Ishikawa (cell line): Measurements from ENCODE around the gene CASP6.

Source experiments
- CEBPB ChIP-seq: IDR thresholded peaks from 2 replicates; pipeline ENCODE4 v1.6.1; 2012
- CREB1 ChIP-seq: IDR thresholded peaks from 2 replicates; pipeline ENCODE4 v1.6.1; 2012; ENCODE audit warnings: low read depth
- EGR1 ChIP-seq: IDR thresholded peaks from 2 replicates; pipeline ENCODE4 v1.6.1; 2012
- EP300 ChIP-seq: IDR thresholded peaks from 2 replicates; pipeline ENCODE4 v1.6.1; 2012; ENCODE audit warnings: borderline replicate concordance
- FOXM1 ChIP-seq: IDR thresholded peaks from 2 replicates; pipeline ENCODE4 v1.6.1; 2012; ENCODE audit warnings: low read depth, borderline replicate concordance
- MAX ChIP-seq: IDR thresholded peaks from 2 replicates; pipeline ENCODE4 v1.6.1; 2012
- NFIC ChIP-seq: IDR thresholded peaks from 2 replicates; pipeline ENCODE4 v1.6.1; 2012
- RAD21 ChIP-seq: IDR thresholded peaks from 2 replicates; pipeline ENCODE4 v1.6.1; 2012; ENCODE audit warnings: low read depth
- TAF1 ChIP-seq: IDR thresholded peaks from 2 replicates; pipeline ENCODE4 v1.6.1; 2012; ENCODE audit warnings: low read depth, mild to moderate bottlenecking
- TCF12 ChIP-seq: IDR thresholded peaks from 2 replicates; pipeline ENCODE4 v1.6.1; 2012; ENCODE audit warnings: low read depth
- TEAD4 ChIP-seq: IDR thresholded peaks from 2 replicates; pipeline ENCODE4 v1.6.1; 2012
- YY1 ChIP-seq: IDR thresholded peaks from 2 replicates; pipeline ENCODE4 v1.6.1; 2012; ENCODE audit warnings: low read depth
- ZBTB7A ChIP-seq: IDR thresholded peaks from 2 replicates; pipeline ENCODE4 v1.6.1; 2012; ENCODE audit warnings: low read depth
- TF ChIP-seq, protein P1 (sequence below): IDR thresholded peaks from 2 replicates; pipeline ENCODE4 v1.6.1; 2012; ENCODE audit warnings: low read depth, mild to moderate bottlenecking
- TF ChIP-seq, protein P2 (sequence below): IDR thresholded peaks from 2 replicates; pipeline ENCODE4 v1.6.1; 2012

The CASP6 gene

GRCh38 chr4:109708990-109709389, 5.7 kb upstream of the CASP6 start:
- TF ChIP-seq CREB1 (no peak), TAF1 (no peak), EGR1 (no peak), EP300 (no peak), YY1 (no peak), NFIC (no peak), ZBTB7A (no peak), MAX (no peak), FOXM1 (no peak), TEAD4 (no peak), CEBPB (no peak), RAD21 (no peak), TCF12 (no peak)
- TF ChIP-seq, protein P1, sequence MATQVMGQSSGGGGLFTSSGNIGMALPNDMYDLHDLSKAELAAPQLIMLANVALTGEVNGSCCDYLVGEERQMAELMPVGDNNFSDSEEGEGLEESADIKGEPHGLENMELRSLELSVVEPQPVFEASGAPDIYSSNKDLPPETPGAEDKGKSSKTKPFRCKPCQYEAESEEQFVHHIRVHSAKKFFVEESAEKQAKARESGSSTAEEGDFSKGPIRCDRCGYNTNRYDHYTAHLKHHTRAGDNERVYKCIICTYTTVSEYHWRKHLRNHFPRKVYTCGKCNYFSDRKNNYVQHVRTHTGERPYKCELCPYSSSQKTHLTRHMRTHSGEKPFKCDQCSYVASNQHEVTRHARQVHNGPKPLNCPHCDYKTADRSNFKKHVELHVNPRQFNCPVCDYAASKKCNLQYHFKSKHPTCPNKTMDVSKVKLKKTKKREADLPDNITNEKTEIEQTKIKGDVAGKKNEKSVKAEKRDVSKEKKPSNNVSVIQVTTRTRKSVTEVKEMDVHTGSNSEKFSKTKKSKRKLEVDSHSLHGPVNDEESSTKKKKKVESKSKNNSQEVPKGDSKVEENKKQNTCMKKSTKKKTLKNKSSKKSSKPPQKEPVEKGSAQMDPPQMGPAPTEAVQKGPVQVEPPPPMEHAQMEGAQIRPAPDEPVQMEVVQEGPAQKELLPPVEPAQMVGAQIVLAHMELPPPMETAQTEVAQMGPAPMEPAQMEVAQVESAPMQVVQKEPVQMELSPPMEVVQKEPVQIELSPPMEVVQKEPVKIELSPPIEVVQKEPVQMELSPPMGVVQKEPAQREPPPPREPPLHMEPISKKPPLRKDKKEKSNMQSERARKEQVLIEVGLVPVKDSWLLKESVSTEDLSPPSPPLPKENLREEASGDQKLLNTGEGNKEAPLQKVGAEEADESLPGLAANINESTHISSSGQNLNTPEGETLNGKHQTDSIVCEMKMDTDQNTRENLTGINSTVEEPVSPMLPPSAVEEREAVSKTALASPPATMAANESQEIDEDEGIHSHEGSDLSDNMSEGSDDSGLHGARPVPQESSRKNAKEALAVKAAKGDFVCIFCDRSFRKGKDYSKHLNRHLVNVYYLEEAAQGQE = no peak
- TF ChIP-seq, protein P2, sequence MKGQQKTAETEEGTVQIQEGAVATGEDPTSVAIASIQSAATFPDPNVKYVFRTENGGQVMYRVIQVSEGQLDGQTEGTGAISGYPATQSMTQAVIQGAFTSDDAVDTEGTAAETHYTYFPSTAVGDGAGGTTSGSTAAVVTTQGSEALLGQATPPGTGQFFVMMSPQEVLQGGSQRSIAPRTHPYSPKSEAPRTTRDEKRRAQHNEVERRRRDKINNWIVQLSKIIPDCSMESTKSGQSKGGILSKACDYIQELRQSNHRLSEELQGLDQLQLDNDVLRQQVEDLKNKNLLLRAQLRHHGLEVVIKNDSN = no peak

GRCh38 chr4:109708435-109708834, 5.2 kb upstream of the CASP6 start:
- TF ChIP-seq RAD21 = no peak
- no peak for TF ChIP-seq TAF1
- no peak for TF ChIP-seq FOXM1
- TF ChIP-seq YY1 = no peak
- TF ChIP-seq EGR1 = no peak
- TF ChIP-seq TCF12 = no peak
- TF ChIP-seq, protein P1 = no peak
- no peak for TF ChIP-seq TEAD4
- no peak for TF ChIP-seq NFIC
- TF ChIP-seq EP300 = no peak
- TF ChIP-seq CREB1 = no peak
- TF ChIP-seq MAX = no peak
- TF ChIP-seq, protein P2 = no peak
- no peak for TF ChIP-seq ZBTB7A
- TF ChIP-seq CEBPB = no peak

DNA sequence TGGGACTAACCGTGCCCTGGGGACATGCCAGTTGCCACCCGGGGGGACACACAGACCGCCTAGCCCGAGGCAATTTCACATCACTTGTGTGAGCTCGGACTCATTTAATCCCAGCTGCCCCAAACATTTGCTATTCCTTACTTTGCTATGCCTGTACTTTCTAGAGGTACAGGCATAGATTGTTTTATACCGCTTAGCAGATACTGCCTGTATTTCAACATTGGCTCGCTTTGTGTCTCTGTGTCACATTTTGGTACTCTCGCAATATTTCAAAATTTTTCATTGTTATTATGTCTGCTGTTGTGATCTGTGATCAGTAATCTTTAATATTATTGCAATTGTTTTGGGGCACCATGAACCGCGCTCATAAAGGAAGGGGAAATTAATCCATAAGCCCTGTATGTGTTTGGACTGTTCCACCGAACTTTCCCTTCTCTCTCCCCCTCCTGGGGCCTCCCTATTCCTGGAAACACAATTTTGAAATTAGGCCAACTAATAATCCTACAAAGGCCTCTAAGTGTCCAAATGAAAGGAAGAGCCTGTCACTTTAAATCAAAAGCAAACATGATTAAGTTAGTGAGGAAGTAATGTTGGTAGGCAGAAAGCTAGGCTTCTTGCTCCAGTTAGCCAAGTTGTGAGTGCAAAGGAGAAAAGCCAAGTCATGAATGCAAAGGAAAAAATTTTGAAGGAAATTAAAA, 568 bp upstream of the CASP6 start:
- TF ChIP-seq EGR1 = no peak
- TF ChIP-seq EP300 = no peak
- TF ChIP-seq, protein P1 = no peak
- TF ChIP-seq TAF1 = no peak
- no peak for TF ChIP-seq YY1
- TF ChIP-seq NFIC = no peak
- TF ChIP-seq RAD21 = no peak
- TF ChIP-seq CEBPB = no peak
- no peak for TF ChIP-seq FOXM1
- no peak for TF ChIP-seq TCF12
- TF ChIP-seq MAX = no peak
- TF ChIP-seq TEAD4 = no peak
- no peak for TF ChIP-seq CREB1
- TF ChIP-seq ZBTB7A = no peak
- TF ChIP-seq, protein P2 = no peak
